Islet of Langerhans (tissue), 1 donor: ENCODE results near the gene B4GALT1.

Experiments
- FAIRE-seq: peaks from one replicate; lab custom pipeline; 2011; peaks lifted over from hg19 to GRCh38; lab: Jason Lieb, UNC

Gene B4GALT1

GRCh38 chr9:33123407-33124031 lies 43.6 kb downstream of the B4GALT1 start:
- FAIRE-seq = no peak

DNA sequence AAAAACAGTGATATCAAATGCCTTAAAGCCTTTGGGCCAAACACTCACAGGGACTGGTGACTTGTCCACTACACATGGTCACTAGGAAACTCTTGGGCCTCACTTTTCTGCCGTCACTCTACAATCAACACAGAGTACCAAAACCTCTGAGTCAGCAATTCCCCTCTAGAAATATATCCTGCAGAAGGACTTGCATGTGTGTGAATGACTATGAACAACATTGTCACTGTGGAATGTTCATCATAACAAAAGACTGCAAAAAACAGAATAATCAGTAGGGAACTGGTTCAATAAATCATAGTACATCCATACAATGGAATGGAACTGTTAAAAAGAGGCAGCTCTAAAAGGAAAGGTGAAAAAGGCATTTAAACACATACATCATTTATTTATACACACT lies 46.5 kb downstream of the B4GALT1 start:
- no peak for FAIRE-seq

DNA sequence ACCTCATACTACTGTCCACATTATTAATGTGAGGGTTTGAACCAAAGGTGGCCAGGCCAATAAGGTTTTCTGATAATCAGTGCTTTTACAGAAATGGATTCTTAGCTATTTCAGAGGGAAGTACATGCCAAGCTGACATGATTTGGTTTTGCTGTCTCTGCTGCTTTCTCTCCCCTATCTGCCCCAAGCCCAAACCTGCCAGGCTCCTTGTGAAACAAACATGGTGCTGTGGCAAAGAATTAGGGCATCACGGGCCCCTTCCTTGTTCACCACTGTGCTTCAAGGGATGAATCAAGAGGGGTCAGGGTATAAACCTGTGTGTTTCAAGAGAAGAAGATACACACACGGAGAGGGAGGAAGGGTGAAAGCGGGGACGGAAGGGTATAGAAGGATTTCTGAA lies 49.3 kb downstream of the B4GALT1 start:
- no peak for FAIRE-seq

DNA sequence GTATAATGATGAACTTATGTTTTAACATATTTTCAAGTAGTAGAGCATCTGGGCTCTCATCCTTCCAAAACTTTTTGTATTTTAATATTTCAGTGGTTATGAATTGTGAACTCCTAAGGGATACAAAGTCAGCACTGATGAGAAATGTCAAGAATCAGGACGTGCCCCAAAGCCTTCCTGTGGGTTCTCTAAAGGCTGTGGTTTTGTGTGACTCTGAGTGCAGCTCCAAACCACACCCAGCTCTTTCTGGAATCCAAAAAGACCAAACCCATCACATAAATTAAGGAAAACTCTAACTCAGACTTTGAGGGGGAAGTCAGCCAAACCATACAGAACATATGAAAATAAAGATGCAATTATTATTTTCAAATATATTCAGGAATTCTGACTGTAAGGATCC lies 49.8 kb downstream of the B4GALT1 start:
- no peak for FAIRE-seq

DNA sequence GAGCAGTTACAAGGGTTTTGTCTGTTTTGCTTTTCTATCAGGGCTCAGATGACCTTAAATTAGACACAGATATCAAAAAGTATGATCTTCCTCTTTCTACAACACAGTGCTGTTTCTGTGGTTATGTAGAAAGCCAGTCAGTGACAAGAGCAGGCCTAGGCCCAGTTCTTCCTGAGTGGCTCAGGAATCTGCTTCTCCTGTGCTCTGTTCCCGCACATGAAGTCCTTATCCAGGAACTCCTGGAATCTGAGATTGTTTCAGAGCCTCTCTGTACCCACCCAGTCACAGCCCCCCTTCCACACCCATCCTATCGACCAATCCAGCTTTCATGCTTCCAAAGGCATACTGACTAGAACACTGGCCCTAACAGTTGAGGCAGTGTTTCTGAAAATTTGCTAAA lies 50.3 kb downstream of the B4GALT1 start:
- FAIRE-seq = no peak

DNA sequence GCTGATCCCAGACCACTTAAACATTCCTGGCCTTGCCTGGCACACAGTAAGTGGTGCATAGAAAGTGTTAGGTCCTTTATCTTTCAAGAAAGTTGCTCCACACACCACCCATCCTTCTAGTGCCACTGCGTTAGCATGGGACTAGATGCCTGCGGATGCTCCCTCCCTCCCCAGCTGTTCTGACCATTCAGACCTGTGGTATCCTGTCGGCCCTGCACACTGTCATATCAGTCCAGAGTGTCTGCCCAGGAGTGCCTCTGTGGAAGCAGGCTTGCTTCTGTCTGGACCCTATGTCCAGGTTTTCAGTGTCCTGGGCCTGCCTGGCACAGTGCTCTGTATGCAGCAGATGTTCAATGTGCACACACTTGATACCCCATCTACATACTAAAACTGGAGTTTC lies 52.4 kb downstream of the B4GALT1 start:
- no peak for FAIRE-seq

DNA sequence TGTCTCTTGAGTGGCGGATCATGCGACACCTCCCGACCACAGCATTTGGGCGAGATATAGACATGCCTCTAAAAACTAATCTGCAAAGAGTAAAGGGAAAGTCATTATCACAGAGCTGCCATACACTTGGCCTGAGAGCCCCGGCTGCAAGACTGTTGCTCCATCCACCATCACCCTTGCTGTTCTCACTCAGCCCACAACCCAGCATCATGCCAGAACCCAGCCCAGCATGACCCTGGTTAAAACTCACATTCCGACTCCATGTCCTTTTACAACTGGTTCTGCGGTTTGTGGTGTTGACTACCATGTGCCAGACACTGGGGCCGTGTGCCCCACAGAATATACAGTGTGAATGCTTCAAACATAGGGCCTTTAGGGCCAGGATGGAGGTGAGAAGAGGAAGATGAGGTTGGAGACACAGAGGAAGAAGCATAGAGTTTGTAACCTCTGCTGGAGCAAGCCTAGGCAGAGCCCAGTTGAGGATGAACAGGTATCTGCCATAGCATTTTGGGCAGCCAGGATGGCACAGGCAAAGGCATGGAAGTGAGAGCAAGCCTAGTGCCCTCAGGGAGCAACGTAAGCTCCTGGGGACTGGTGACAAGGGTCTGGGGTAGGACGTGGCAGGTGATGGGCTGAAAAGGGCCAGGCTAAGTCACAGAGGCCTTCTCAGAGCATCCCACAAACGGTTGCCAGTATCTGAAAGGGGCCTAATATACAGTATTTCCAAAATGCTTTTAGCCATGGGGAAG lies 53.2 kb downstream of the B4GALT1 start:
- no peak for FAIRE-seq

- FAIRE-seq = no peak
Observed at GRCh38 chr9:33112094-33112493, 55.0 kb downstream of the B4GALT1 start.

DNA sequence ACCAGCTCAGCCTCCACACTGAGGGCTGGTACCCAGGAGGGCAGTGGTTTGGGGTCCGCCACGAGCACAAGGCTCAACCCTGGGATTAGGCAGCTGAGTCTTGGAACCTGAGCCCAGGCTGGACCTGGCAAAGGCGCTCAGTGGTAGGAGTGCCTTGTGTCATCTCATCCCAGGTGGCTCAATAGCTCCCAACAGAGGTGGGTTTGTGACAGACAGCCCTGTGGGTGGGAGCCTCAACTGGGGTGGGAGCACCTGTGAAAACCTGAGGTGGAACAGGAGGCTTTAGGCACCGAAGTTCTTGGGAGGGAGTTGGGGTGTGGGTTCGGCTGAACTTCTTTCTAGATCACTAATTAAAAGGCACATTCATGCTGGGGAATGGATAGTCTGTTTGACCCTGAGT lies 55.5 kb downstream of the B4GALT1 start:
- no peak for FAIRE-seq

- no peak for FAIRE-seq
Observed at GRCh38 chr9:33110686-33111085, 56.5 kb downstream of the B4GALT1 start.

- FAIRE-seq = no peak
Observed at GRCh38 chr9:33109850-33110595, 57.1 kb downstream of the B4GALT1 start.

GRCh38 chr9:33109097-33109496 lies 58.0 kb downstream of the B4GALT1 start:
- no peak for FAIRE-seq

DNA sequence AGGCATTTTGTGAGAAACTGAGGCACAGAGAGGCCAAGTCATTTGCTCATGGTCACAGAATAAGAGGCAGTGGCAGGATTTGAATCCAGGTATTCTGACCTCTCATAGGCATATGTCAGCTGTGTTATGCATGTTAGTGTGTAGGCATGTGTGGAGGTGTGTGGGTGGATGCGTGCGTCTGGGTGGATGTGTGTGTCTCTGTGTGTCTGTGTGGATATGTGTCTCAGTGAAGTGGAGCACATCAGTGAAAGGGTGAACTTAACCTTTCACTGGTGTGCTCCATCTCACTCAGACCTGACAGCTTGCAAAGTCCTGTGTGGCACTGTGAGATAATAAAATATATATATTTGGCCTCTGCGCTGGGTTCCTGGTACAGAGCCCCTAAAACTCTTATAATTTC lies 58.7 kb downstream of the B4GALT1 start:
- FAIRE-seq = no peak

DNA sequence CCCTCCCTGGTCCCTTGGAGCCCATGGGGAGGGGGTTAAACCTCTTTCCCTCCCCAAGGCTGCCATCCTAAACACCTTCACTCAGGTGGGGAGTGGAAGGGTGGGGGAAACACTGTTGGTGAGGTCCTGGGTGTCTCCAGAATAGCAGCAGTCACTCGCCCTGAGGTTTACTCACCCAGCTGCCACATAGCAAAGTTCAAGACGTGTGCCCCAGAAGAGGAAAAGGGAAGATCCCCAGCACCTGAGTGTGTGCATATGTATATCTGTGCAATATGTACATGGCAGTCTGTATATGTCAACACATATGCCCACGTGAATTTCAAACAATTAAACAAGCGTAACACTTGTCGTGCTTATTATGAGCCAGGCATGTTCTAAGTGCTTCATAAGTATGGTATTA lies 59.4 kb downstream of the B4GALT1 start:
- FAIRE-seq = no peak

DNA sequence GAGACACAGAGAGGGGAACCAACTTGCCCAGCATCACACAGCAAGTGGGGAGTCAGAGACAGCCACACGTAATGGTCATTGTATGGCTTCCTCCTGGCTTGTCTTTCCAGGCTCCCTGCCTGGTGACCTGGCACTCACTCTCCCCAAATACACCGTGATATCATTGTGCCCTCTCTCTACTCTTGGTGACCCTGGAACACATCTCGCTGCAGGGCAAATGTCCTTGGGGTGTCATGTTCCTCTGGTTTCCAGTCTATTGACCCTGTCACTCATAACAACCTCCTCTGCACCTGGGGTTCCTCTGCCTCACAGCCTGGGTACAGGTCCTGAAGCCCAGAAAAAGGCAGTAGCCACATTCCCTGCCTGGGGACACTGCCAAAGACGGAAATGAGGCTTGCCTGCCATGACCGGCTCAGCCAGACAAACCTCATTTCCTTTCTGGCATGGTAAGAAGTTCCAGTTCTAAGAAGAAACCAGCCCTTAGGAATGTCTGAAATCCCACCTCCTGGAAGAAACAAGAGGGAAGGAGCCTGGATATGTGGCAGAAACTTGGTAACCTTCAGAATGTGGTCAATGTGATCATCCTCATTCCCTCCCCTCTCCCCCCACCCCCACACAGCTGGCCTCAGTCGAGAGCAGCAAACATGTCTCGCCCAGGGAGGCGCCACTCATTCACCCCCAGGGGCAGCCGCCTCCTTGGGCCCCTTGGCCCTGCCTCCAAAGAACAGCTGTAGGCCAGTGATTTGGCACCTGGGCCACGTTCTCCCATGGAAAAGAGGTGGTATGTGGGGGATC lies 60.1 kb downstream of the B4GALT1 start:
- FAIRE-seq = no peak

GRCh38 chr9:33106372-33106771 lies 60.8 kb downstream of the B4GALT1 start:
- FAIRE-seq = no peak

DNA sequence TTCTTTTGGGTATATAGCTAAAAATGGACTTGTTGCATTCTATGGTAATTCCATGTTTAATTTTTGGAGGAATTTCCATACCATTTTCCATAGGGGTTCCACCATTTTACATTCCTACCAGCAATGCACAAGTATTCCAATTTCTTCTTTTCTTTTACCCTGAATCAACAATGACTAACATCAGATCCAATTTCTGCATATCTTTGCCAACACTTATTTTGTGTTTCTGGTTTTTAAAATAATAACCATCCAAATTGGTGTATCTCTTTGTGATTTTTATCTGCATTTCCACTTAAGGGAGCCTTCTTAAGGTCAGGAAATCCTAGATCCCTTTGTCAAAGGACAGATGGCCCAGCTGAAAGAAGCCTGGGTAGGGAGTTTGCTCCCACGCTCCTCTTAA lies 61.2 kb downstream of the B4GALT1 start:
- no peak for FAIRE-seq

DNA sequence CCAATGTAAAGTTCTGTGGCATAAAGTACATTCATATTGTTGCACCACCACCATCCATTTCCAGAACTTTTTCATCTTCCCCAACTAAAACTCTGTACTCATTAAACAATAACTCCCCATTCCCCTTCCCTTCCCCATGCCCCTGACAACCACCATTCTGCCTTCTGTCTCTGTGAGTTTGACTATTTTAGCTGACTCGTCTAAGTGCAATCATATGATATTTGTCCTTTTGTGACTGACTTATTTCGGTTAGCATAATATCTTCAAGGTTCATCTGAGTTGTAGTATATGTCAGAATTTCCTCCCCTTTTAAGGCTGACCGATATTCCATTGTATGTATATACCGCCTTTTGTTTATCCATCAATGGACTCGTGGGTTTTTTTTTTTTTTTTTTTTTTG lies 61.6 kb downstream of the B4GALT1 start:
- FAIRE-seq = no peak

GRCh38 chr9:33104401-33104800 lies 62.7 kb downstream of the B4GALT1 start:
- no peak for FAIRE-seq

DNA sequence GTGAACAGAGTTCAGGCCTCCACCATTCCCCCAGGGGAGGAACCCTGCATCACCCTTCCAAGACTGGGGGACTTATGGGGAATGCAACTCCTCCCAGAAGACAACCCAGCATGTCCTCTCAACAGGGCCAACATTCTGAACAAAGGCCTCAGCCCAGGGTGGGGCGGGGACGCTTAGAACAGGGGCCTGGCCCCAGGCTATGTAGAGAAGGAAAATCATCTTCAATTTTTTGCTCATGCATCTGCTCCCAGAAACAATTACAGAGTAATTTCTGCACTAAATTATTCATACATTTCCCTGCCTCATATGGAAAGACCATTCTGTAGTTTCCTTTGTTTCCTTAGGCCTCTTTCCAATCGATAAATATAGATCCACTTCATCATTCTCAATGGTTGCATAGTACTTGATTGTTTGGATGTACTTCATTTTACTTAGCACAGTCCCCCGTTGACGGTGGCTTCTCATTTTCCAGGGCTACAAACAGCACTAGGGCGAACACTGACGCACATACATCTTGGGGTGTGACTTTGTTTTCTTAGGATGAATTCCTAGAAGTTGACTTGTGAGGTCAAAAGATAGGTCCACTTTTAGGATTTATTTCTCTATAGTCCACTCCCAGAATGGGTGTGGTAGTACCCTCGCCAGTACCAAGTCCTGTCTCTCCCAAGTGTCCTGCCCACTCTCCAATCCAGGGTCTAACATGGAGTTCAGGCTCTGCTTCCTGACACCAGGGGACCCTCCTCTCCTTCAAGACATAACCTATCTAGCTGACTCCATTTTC lies 63.4 kb downstream of the B4GALT1 start:
- no peak for FAIRE-seq

- no peak for FAIRE-seq
Observed at GRCh38 chr9:33102551-33103210, 64.5 kb downstream of the B4GALT1 start.
